PFSK-1 (cell line): ENCODE data around the gene ATP8A1.

Source experiments
- FOXP2 ChIP-seq: optimal IDR thresholded peaks from 2 replicates; pipeline ENCODE3; 2011; ENCODE audit warnings: borderline replicate concordance, control low read depth, inconsistent platforms; ENCODE audit not compliant: insufficient read depth; ENCODE audit errors: extremely low read length, extremely low read depth
- POLR2AphosphoS5 ChIP-seq: IDR thresholded peaks from 2 replicates; pipeline ENCODE4 v1.6.1; 2012; ENCODE audit warnings: low read depth, mild to moderate bottlenecking, control low read depth, low read length, moderate library complexity
- SIN3A ChIP-seq: IDR thresholded peaks from 2 replicates; pipeline ENCODE4 v1.6.1; 2012; ENCODE audit warnings: mild to moderate bottlenecking, low read length, moderate library complexity, borderline replicate concordance; ENCODE audit not compliant: insufficient read depth
- TAF1 ChIP-seq: IDR thresholded peaks from 2 replicates; pipeline ENCODE4 v1.6.1; 2012; ENCODE audit warnings: low read length, control low read depth, borderline replicate concordance; ENCODE audit not compliant: insufficient read depth
- TF ChIP-seq, protein P1 (sequence below), 2 experiments: IDR thresholded peaks; 2 replicates each; pipeline versions ENCODE4 v1.6.1 to v1.8.0; 2011 to 2012; ENCODE audit warnings: low read depth in 2 of 2, low read length in 2 of 2, control low read depth in 1 of 2, inconsistent platforms in 1 of 2, mild to moderate bottlenecking in 1 of 2, moderate library complexity in 1 of 2; ENCODE audit not compliant: insufficient read depth in 1 of 2

DNA sequence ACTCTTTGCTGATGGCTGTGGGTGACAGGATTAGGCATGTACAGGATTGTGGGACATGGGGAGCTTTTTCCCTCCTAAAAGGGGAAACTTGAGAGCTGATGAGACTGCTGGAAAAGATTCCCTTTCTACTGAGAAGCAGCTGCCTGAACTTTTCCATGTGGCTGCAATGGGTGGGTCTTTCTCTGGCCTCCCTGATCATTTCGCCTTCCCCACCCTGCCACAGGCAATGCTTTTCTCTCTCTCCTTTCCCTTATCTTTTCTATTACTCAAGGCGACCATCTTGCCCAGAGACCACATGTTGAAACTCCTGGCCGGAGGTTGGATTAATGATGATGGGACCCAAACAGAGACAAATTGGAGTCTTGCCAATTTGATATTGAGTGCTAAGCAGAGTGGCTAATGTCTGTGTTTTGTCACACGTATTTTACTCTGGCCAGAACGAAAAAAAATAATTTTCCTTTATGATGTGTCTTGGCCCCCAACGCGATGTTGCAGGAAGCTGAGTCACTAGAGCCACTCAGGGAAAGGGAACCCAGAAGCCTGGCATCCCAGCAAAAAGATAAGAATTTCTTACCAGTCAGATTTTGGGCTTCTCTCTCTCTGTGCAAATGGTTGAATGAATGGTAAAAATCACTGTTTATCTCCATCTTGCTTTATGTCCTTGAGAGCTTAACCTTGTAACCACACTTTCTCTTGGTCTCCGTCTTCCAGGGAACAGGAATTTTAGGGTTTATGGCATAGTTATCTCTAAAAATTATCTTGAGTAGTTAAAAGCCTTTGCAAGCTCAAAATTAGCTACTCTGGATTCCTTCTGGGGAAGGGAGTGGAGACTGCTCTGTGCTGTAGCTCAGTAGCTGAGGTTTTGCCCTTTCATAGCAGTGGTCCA is 19.4 kb upstream of the ATP8A1 start:
- TF ChIP-seq POLR2AphosphoS5 (no peak), TAF1 (no peak), SIN3A (no peak), FOXP2 (no peak)
- TF ChIP-seq, protein P1, sequence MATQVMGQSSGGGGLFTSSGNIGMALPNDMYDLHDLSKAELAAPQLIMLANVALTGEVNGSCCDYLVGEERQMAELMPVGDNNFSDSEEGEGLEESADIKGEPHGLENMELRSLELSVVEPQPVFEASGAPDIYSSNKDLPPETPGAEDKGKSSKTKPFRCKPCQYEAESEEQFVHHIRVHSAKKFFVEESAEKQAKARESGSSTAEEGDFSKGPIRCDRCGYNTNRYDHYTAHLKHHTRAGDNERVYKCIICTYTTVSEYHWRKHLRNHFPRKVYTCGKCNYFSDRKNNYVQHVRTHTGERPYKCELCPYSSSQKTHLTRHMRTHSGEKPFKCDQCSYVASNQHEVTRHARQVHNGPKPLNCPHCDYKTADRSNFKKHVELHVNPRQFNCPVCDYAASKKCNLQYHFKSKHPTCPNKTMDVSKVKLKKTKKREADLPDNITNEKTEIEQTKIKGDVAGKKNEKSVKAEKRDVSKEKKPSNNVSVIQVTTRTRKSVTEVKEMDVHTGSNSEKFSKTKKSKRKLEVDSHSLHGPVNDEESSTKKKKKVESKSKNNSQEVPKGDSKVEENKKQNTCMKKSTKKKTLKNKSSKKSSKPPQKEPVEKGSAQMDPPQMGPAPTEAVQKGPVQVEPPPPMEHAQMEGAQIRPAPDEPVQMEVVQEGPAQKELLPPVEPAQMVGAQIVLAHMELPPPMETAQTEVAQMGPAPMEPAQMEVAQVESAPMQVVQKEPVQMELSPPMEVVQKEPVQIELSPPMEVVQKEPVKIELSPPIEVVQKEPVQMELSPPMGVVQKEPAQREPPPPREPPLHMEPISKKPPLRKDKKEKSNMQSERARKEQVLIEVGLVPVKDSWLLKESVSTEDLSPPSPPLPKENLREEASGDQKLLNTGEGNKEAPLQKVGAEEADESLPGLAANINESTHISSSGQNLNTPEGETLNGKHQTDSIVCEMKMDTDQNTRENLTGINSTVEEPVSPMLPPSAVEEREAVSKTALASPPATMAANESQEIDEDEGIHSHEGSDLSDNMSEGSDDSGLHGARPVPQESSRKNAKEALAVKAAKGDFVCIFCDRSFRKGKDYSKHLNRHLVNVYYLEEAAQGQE (IDR thresholded peaks at IDR 0.05; ENCODE audit: insufficient read depth in 1 of 2, low read depth in 2 of 2, low read length in 2 of 2), result no peak
